GM12878 (cell line): ENCODE data around the gene ITGA6.

Source experiments
- BRCA1 ChIP-seq: IDR thresholded peaks from 2 replicates; pipeline ENCODE4 v1.6.1; 2011; ENCODE audit warnings: low read depth, low read length, improper control_type of control experiment
- CHD2 ChIP-seq: IDR thresholded peaks from 2 replicates; pipeline ENCODE4 v1.6.1; 2011; ENCODE audit warnings: low read depth, low read length, improper control_type of control experiment, borderline replicate concordance
- CTCF ChIP-seq, 3 experiments: IDR thresholded peaks in 2 of 3; conservative IDR thresholded peaks in 1 of 3; 2 replicates each; pipeline ENCODE4 v1.5.1; 2011; ENCODE audit warnings: low read depth in 3 of 3, low read length in 3 of 3, mild to moderate bottlenecking in 3 of 3, control low read depth in 2 of 3, moderate library complexity in 2 of 3, inconsistent platforms in 1 of 3, mixed read lengths in 1 of 3; ENCODE audit not compliant: control insufficient read depth in 2 of 3, insufficient read depth in 1 of 3; ENCODE audit errors: extremely low read depth in 1 of 3
- E4F1 ChIP-seq: fragments of 450-650 bp; IDR thresholded peaks from 2 replicates; pipeline ENCODE4 v1.6.1; 2018; ENCODE audit warnings: borderline replicate concordance, mild to moderate bottlenecking; ENCODE audit not compliant: partially characterized antibody
- LARP7 ChIP-seq: fragments of 450-650 bp; IDR thresholded peaks from 2 replicates; pipeline ENCODE4 v1.6.1; 2017; ENCODE audit warnings: mild to moderate bottlenecking
- MAX ChIP-seq: IDR thresholded peaks from 2 replicates; pipeline ENCODE4 v1.6.1; 2012; ENCODE audit warnings: low read depth, low read length, improper control_type of control experiment
- MTA3 ChIP-seq: IDR thresholded peaks from 2 replicates; pipeline ENCODE4 v1.6.1; 2012; ENCODE audit warnings: low read length, inconsistent platforms, borderline replicate concordance
- NFIC ChIP-seq: IDR thresholded peaks from 2 replicates; pipeline ENCODE4 v1.6.1; 2012; ENCODE audit warnings: low read depth, mild to moderate bottlenecking, inconsistent platforms, low read length, moderate library complexity
- POLR2A ChIP-seq: IDR thresholded peaks from 2 replicates; pipeline ENCODE4 v1.6.1; 2011; ENCODE audit warnings: low read depth, mild to moderate bottlenecking, low read length
- RBBP5 ChIP-seq: fragments of 200-600 bp; sonication (generic); conservative IDR thresholded peaks from 2 replicates; pipeline ENCODE4 v1.6.1; 2016

GRCh38 chr2:172427256-172427989, at the start of gene ITGA6:
- no peak for TF ChIP-seq CHD2
- no peak for TF ChIP-seq POLR2A
- TF ChIP-seq BRCA1: no peak
- TF ChIP-seq LARP7: no peak
- TF ChIP-seq MTA3: no peak
- TF ChIP-seq RBBP5: no peak
- TF ChIP-seq CTCF (IDR thresholded peaks at IDR 0.05 in 2 of 3, conservative IDR thresholded peaks at IDR 0.05 in 1 of 3; ENCODE audit: control insufficient read depth in 2 of 3, extremely low read depth in 1 of 3, insufficient read depth in 1 of 3, low read depth in 3 of 3, low read length in 3 of 3): no peak
- TF ChIP-seq MAX: no peak
- no peak for TF ChIP-seq E4F1
- TF ChIP-seq NFIC: no peak
